B cell (primary cell): ENCODE results near the gene SCUBE1. TPM values are rescaled to one million over a fixed set of nuclear protein-coding genes. Genes with fewer than 3 reads are reported as not detected.

Experiments
- ATAC-seq: fragments of 200-7000 bp; cut with Tn5 transposase; one replicate; pipeline ENCODE4 v1.10.0; 2021; ENCODE audit warnings: low read depth, mild to moderate bottlenecking, moderate number of reproducible peaks, moderate library complexity
- CTCF ChIA-PET: fragments of 350-600 bp; sonication (Branson Sonifier 250); formaldehyde crosslinking; loops from one replicate; lab custom pipeline; 2021; ENCODE audit warnings: antibody characterized with exemption, inconsistent platforms; lab: Charles Lee
- POLR2A ChIA-PET: fragments of 350-600 bp; sonication (Branson Sonifier 250); formaldehyde crosslinking; loops from one replicate; lab custom pipeline; 2021; ENCODE audit warnings: antibody characterized with exemption; lab: Charles Lee
- DNase-seq: peaks from one replicate; pipeline ENCODE4 v3.0.0; 2013
- H2AFZ ChIP-seq: 2 replicates; pipeline ENCODE4 v1.6.1; 2012; ENCODE audit warnings: mild to moderate bottlenecking, low read depth, low read length; ENCODE audit not compliant: insufficient read depth, poor library complexity, severe bottlenecking
- H3K27ac ChIP-seq, 2 donors: 1 replicate in 1 of 2; 2 replicates in 1 of 2; pipeline ENCODE4 v1.5.1; 2012 to 2013; ENCODE audit warnings: low read length in 2 of 2, mild to moderate bottlenecking in 2 of 2, moderate library complexity in 1 of 2
- H3K27me3 ChIP-seq, 4 experiments: fragments of 200-600 bp in 1 of 4; sonication (generic) in 1 of 4; replicated peaks in 1 of 4; 1 replicate in 2 of 4; 2 replicates in 2 of 4; pipeline versions ENCODE4 v1.6.1 to v1.7.0; 2013 to 2016; ENCODE audit warnings: low read length in 3 of 4, mild to moderate bottlenecking in 2 of 4, mixed read lengths in 1 of 4, moderate library complexity in 1 of 4; ENCODE audit not compliant: insufficient read depth in 4 of 4, control insufficient read depth in 3 of 4; ENCODE audit errors: control extremely low read depth in 1 of 4
- H3K36me3 ChIP-seq, 2 experiments: replicated peaks in 1 of 2; 1 replicate in 1 of 2; 2 replicates in 1 of 2; pipeline versions ENCODE4 v1.6.1 to v1.7.1; 2013; ENCODE audit warnings: low read length in 1 of 2; ENCODE audit not compliant: insufficient read depth in 2 of 2, control insufficient read depth in 1 of 2; ENCODE audit errors: control extremely low read depth in 1 of 2, extremely low read depth in 1 of 2
- H3K4me1 ChIP-seq, 2 donors: fragments of 200-600 bp in 1 of 2; sonication (generic) in 1 of 2; 1 replicate in 1 of 2; 2 replicates in 1 of 2; pipeline versions ENCODE4 v1.5.1 to v1.6.1; 2013 to 2017; ENCODE audit warnings: low read length in 2 of 2; ENCODE audit not compliant: control insufficient read depth in 2 of 2, insufficient read depth in 2 of 2
- H3K4me2 ChIP-seq: replicated peaks from 2 replicates; pipeline ENCODE3; 2012; ENCODE audit warnings: mild to moderate bottlenecking, low read depth, low read length; ENCODE audit not compliant: poor library complexity, severe bottlenecking
- H3K4me3 ChIP-seq, 5 experiments: fragments of 200-600 bp in 1 of 5; sonication (generic) in 1 of 5; 1 replicate in 3 of 5; 2 replicates in 2 of 5; pipeline versions ENCODE4 v1.5.1 to v1.7.0; 2011 to 2016; ENCODE audit warnings: low read length in 4 of 5, mild to moderate bottlenecking in 4 of 5, low read depth in 2 of 5, control low read depth in 1 of 5, moderate library complexity in 1 of 5; ENCODE audit not compliant: insufficient read depth in 1 of 5; ENCODE audit errors: control extremely low read depth in 1 of 5, extremely low read depth in 1 of 5
- H3K79me2 ChIP-seq: fragments of 200-600 bp; sonication (generic); one replicate; pipeline ENCODE4 v1.6.0; 2016; ENCODE audit warnings: low read length; ENCODE audit not compliant: control insufficient read depth, insufficient read depth
- H3K9ac ChIP-seq: fragments of 200-600 bp; sonication (generic); 2 replicates; pipeline ENCODE4 v1.6.1; 2017; ENCODE audit warnings: mild to moderate bottlenecking, low read length, moderate library complexity
- H3K9me3 ChIP-seq, 3 donors: one replicate each; pipeline versions ENCODE4 v1.6.1 to v1.7.1; 2013; ENCODE audit warnings: low read length in 2 of 3; ENCODE audit not compliant: control insufficient read depth in 2 of 3, insufficient read depth in 1 of 3; ENCODE audit errors: control extremely low read depth in 1 of 3
- H4K20me1 ChIP-seq: 2 replicates; pipeline ENCODE4 v1.6.0; 2012; ENCODE audit warnings: mild to moderate bottlenecking, low read length; ENCODE audit not compliant: insufficient read depth, control insufficient read depth, poor library complexity, severe bottlenecking
- H3K27ac Mint-ChIP-seq: one replicate; pipeline ENCODE4 v1.8.0; 2021; ENCODE audit warnings: mixed read lengths
- H3K27me3 Mint-ChIP-seq: one replicate; pipeline ENCODE4 v1.8.0; 2021; ENCODE audit warnings: mixed read lengths
- H3K4me1 Mint-ChIP-seq: one replicate; pipeline ENCODE4 v1.8.0; 2021; ENCODE audit warnings: mixed read lengths
- H3K4me3 Mint-ChIP-seq: one replicate; pipeline ENCODE4 v1.8.0; 2021; ENCODE audit warnings: mixed read lengths
- H3K9me3 Mint-ChIP-seq: one replicate; pipeline ENCODE4 v1.8.0; 2022; ENCODE audit warnings: mixed read lengths; ENCODE audit not compliant: insufficient read depth
- EZH2 ChIP-seq: IDR thresholded peaks from 2 replicates; pipeline ENCODE4 v1.6.1; 2012; ENCODE audit warnings: borderline replicate concordance, low read depth, mild to moderate bottlenecking, moderate library complexity, low read length; ENCODE audit not compliant: insufficient read depth, poor library complexity, severe bottlenecking
- WGBS: methylation state at CpG from one replicate; pipeline ENCODE4 v1.1.5; 2013; ENCODE audit warnings: missing lambda C conversion rate; ENCODE audit not compliant: insufficient coverage; 5-methylcytosine and 5-hydroxymethylcytosine counted together
- intact Hi-C: fragments of 100-400 bp; cut with micrococcal nuclease; formaldehyde crosslinking; loops from one replicate; pipeline ENCODE4 v1.10.0; 2022
- polyA plus RNA-seq: library from polyadenylated mRNA; depleted of rRNA; stranded (reverse); fragments of >200 nt; gene quantifications from 2 replicates; pipeline ENCODE4 v1.2.3, GENCODE V29; 2012
- total RNA-seq, 2 donors: library from RNA; stranded (reverse); fragments of 120-200 nt in 1 of 2; gene quantifications; 1 replicate in 1 of 2; 2 replicates in 1 of 2; pipeline versions ENCODE4 v1.2.3 to v1.2.4, GENCODE V29; 2013 to 2022
- TF ChIP-seq, protein P1 (sequence below): fragments of 200-600 bp; IDR thresholded peaks from one replicate; pipeline ENCODE4 v1.8.0; 2022; ENCODE audit warnings: antibody characterized with exemption, mild to moderate bottlenecking

Gene SCUBE1
- total and polyA plus RNA-seq, 2 donors (not counting 1 experiment from before 2014, with no cell fraction given), result not detected

DNA sequence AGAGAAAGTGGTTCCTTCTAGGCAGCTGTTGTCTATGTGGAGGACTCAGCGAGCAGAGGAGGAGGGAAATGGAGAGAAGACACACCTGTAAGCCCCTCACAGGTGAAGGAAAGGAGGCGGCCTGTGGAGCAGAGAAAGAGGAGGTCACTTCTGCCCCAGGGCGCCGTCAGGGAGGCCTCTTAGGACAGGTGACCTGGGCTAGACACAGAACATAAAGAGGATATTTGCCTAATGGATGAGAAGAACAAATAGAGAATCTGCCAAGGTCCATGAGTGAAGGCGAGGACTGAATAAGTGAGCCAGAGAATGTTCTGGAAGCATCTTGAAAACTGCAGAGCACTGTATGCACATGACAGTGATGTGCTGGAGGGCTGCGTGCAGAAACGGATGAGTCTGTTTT, 2.2 kb upstream of the SCUBE1 start:
- no peak for TF ChIP-seq EZH2
- TF ChIP-seq, protein P1, sequence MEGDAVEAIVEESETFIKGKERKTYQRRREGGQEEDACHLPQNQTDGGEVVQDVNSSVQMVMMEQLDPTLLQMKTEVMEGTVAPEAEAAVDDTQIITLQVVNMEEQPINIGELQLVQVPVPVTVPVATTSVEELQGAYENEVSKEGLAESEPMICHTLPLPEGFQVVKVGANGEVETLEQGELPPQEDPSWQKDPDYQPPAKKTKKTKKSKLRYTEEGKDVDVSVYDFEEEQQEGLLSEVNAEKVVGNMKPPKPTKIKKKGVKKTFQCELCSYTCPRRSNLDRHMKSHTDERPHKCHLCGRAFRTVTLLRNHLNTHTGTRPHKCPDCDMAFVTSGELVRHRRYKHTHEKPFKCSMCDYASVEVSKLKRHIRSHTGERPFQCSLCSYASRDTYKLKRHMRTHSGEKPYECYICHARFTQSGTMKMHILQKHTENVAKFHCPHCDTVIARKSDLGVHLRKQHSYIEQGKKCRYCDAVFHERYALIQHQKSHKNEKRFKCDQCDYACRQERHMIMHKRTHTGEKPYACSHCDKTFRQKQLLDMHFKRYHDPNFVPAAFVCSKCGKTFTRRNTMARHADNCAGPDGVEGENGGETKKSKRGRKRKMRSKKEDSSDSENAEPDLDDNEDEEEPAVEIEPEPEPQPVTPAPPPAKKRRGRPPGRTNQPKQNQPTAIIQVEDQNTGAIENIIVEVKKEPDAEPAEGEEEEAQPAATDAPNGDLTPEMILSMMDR, result no peak
- peaks cover 0 to 9% of the 10 kb centered on the region in 2 donors for H3K4me1 ChIP-seq
- Mint-ChIP-seq H3K27ac (no peak overlapping the region), H3K4me3 (no peak overlapping the region), H3K9me3 (no peaks in the 10 kb centered on the region), H3K27me3 (peaks cover 75% of the 10 kb centered on the region), H3K4me1 (peaks cover 13% of the 10 kb centered on the region)
- ChIA-PET CTCF (interaction anchor here (0.7 to 3.8 kb wide), 6 partner anchors 9 to 114 kb away, joined by 3 to 71 read pairs (median 8); no protein-coding TSS in a partner anchor), POLR2A (no interaction called here)
- no peaks in the 10 kb centered on the region for H4K20me1 ChIP-seq
- intact Hi-C loops, result no loop called here
- H3K9ac ChIP-seq, result no peak overlapping the region
- no peak overlapping the region for H3K4me3 ChIP-seq
- WGBS, result 87% methylated on average over 4 of the region's 7 CpGs
- H3K27ac ChIP-seq, result no peak overlapping the region
- H2AFZ ChIP-seq, result no peak overlapping the region
- H3K9me3 ChIP-seq, result peaks cover 0 to 6% (median 0%) of the 10 kb centered on the region in 3 donors
- ATAC-seq (no peak), DNase-seq (no peak)
- H3K79me2 ChIP-seq, result no peaks in the 10 kb centered on the region
- peaks cover 0 to 59% (median 18%) of the 10 kb centered on the region in 4 experiments for H3K27me3 ChIP-seq
- no peaks in the 10 kb centered on the region for H3K36me3 ChIP-seq
- no peak overlapping the region for H3K4me2 ChIP-seq

GRCh38 chr22:43344520-43344787, 1.3 kb upstream of the SCUBE1 start:
- H3K27ac ChIP-seq, result no peak overlapping the region
- no peak overlapping the region for H2AFZ ChIP-seq
- Mint-ChIP-seq H3K9me3 (no peaks in the 10 kb centered on the region), H3K4me3 (peak overlapping the region; percentile 68), H3K4me1 (peaks cover 13% of the 10 kb centered on the region), H3K27ac (no peak overlapping the region), H3K27me3 (peaks cover 70% of the 10 kb centered on the region)
- WGBS, result 90% methylated on average over 5 of the region's 6 CpGs
- peaks cover 0 to 57% (median 18%) of the 10 kb centered on the region in 4 experiments for H3K27me3 ChIP-seq
- TF ChIP-seq, protein P1, result no peak
- no peak for TF ChIP-seq EZH2
- no peak overlapping the region for H3K4me2 ChIP-seq
- DNase-seq (no peak), ATAC-seq (no peak)
- ChIA-PET POLR2A (no interaction called here), CTCF (interaction anchor here (1.0 to 3.8 kb wide), 2 partner anchors 70 to 113 kb away, joined by 3 to 71 read pairs; no protein-coding TSS in a partner anchor)
- H4K20me1 ChIP-seq, result no peaks in the 10 kb centered on the region
- intact Hi-C loops, result no loop called here
- H3K9ac ChIP-seq, result no peak overlapping the region
- H3K4me3 ChIP-seq, result no peak overlapping the region
- H3K79me2 ChIP-seq, result no peaks in the 10 kb centered on the region
- peaks cover 0 to 9% of the 10 kb centered on the region in 2 donors for H3K4me1 ChIP-seq
- H3K9me3 ChIP-seq, result peaks cover 0 to 6% (median 0%) of the 10 kb centered on the region in 3 donors
- no peaks in the 10 kb centered on the region for H3K36me3 ChIP-seq
